Transverse colon (tissue), 3 donors: Measurements from ENCODE around the gene ZNF768.

Source experiments
- POLR2A ChIP-seq: fragments of 450-650 bp; IDR thresholded peaks from one replicate; pipeline ENCODE4 v1.6.1; 2016; ENCODE audit warnings: antibody characterized with exemption, mild to moderate bottlenecking, moderate library complexity
- TF ChIP-seq, protein P1 (sequence below), 5 experiments: fragments of 200-600 bp in 3 of 5; fragments of 450-650 bp in 2 of 5; sonication (generic) in 3 of 5; IDR thresholded peaks; 1 replicate in 2 of 5; 2 replicates in 3 of 5; pipeline ENCODE4 v1.5.1; 2016 to 2017; ENCODE audit warnings: antibody characterized with exemption in 5 of 5, inconsistent platforms in 3 of 5, mild to moderate bottlenecking in 2 of 5, moderate library complexity in 1 of 5

DNA sequence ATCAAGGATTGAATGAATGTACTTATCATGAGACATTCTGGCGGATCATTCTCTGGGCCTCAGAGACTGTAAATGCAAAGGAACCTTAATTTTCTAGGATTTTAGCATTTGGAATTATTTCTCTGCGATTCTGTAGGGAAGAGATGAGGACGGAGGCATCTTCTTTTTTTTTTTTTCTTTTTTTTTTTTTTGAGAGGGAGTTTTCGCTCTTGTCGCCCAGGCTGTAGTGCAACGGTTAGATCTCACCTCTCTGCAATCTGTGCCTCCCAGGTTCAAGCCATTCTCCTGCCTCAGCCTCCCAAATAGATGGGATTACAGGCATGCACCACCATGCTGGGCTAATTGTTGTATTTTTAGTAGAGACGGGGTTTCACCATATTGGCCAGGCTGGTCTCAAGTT, 51.7 kb downstream of the ZNF768 start:
- TF ChIP-seq, protein P1, sequence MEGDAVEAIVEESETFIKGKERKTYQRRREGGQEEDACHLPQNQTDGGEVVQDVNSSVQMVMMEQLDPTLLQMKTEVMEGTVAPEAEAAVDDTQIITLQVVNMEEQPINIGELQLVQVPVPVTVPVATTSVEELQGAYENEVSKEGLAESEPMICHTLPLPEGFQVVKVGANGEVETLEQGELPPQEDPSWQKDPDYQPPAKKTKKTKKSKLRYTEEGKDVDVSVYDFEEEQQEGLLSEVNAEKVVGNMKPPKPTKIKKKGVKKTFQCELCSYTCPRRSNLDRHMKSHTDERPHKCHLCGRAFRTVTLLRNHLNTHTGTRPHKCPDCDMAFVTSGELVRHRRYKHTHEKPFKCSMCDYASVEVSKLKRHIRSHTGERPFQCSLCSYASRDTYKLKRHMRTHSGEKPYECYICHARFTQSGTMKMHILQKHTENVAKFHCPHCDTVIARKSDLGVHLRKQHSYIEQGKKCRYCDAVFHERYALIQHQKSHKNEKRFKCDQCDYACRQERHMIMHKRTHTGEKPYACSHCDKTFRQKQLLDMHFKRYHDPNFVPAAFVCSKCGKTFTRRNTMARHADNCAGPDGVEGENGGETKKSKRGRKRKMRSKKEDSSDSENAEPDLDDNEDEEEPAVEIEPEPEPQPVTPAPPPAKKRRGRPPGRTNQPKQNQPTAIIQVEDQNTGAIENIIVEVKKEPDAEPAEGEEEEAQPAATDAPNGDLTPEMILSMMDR (IDR thresholded peaks at IDR 0.05): no peak
- TF ChIP-seq POLR2A: no peak
